Dedifferentiated amniotic fluid mesenchymal stem cell (primary cell): ENCODE measurements around the gene BCL6.
A peak's percentile ranks its signal among the peaks of the same experiment; 100 is the strongest.

Source experiments
- DNase-seq: peaks from one replicate; pipeline ENCODE4 v3.0.0-alpha.2; 2016; ENCODE audit errors: extremely low spot score

The BCL6 gene

GRCh38 chr3:187762792-187763191 lies 17.5 kb upstream of the BCL6 start:
- DNase-seq, result no peak

DNA sequence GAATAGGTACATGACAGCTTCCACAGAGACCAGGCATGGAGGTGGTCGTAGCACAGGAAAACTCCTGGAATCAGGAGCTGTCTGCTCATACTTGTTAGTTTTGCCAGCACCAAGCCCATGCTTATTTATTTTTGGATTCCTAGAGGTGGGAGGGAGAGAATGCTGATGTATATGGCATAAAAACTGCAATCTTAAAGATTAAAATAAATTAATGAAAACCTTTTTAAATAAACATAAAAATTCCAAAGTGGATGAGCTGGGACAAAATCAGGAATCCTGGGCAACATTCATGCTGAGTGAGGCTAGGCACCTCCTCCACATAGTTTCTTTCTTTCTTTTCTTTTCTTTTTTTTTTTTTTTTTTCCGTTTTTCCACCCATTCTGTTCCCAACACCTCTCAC lies 14.3 kb upstream of the BCL6 start:
- no peak for DNase-seq

GRCh38 chr3:187758318-187758955 lies 13.2 kb upstream of the BCL6 start:
- DNase-seq, result no peak

DNA sequence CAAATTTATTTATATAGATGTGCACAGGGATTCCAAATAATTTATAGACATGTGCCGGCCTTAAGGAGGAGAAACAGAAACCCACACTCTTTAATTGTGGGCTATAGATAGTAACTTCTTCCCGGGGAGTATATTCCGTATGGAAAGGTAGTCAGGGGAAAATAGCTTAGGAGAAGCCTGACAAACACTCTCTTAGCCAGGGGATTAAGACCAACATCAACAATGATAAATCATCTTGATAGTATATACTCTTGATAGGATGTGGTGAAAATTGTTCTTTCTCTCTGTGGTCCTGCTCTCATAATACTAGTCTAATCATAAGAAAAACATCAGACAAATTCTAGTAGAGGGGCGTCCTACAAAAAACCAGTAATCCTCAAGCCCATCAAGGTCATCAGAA lies 8.2 kb upstream of the BCL6 start:
- DNase-seq, result no peak

- no peak for DNase-seq
Measured at GRCh38 chr3:187750513-187751123, 5.3 kb upstream of the BCL6 start.

- no peak for DNase-seq
Measured at GRCh38 chr3:187750006-187750512, 4.8 kb upstream of the BCL6 start.

DNA sequence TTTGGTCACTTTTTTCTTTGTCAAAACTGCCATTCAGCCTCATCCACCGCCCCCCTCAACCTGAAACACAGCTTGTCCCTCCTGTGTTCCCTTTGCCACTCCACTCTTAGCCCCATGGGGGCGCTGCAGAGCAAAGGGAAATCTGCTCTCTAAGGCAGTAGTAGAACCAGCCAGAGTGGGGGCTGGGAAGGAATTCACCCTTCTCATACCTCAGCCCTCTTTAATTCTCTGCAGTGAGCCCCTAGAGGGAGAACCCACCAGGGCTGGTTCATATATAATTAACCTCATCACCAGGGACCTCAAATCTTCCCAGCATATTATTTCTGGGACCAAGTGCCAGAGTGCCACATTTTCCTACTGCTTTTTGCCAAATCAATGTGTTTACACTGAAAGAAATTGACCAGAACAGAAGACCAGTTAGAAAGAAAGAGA lies 2.8 kb upstream of the BCL6 start:
- peak; percentile 84 for DNase-seq

GRCh38 chr3:187747506-187747905 lies 2.2 kb upstream of the BCL6 start:
- no peak for DNase-seq

- no peak for DNase-seq
Measured at GRCh38 chr3:187746442-187747281, 1.4 kb upstream of the BCL6 start.

DNA sequence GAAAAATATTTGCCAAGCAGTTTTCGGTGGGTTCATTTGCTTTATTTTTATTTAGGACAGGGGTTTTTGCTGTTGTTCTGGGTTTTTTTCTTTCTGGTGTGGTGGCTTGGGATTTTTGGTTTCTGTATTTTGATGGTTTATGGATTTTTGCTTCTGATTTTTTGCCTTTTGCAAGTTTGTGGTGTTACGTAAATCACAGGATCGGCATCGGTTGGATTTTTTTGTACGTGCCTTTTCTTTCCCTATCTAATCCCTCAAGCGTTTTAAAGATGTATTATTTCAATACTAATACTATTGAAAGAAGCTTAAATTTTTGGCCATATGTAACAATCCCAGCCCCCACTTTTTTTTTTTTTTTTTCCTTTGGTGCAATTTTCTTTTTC lies 782 bp upstream of the BCL6 start:
- DNase-seq, result no peak

GRCh38 chr3:187744169-187745151 lies 808 bp downstream of the BCL6 start:
- DNase-seq, result no peak

GRCh38 chr3:187743195-187744141 lies 1.8 kb downstream of the BCL6 start:
- DNase-seq, result no peak

GRCh38 chr3:187742351-187743171 lies 2.7 kb downstream of the BCL6 start:
- DNase-seq, result no peak

DNA sequence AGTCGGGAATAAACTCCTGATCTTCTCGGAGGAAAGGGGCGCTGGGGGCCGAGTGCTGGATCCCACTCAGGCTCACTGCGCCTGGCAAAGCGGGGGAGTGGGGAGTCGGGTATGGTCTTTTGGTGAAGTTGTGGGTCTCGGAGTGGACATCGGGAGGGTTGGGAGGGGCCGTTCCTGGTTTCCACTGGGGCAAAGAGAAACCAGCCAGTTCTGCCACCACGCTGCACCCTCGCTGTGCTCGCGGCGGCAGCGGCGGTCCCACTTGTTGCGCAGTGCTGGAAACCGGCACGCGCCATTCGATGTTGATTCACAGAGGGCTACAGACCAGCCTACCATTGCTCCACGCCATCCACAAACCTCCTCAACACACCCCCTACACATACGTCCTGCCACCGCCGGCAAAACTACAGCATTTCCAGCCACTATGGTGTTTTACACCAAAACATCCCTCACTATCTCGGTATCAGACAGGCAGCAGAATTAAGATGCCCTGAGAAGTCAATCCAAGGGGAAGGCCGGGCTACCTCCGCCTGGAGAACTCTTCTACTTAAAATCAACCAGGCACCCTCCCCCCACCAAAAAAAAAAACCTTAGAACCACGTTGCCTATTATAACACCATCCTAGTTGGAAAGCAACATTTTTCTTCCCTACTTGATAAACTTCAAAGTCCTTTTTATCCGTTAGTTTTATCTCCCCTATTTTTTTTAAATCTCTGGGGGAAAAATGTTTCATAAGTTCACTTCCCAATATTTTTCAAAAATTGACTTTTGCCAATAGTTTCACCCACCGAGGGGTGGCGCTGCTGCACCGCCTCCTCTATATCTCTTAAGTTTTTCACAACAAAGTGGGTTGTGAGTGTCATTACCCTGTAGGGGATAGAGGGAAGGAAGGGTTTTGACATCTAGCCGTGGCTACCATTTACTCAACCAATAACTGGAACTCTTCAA lies 3.6 kb downstream of the BCL6 start:
- DNase-seq, result peak; percentile 82

- DNase-seq, result peak; percentile 44
Measured at GRCh38 chr3:187740421-187741399, 4.6 kb downstream of the BCL6 start.

GRCh38 chr3:187739561-187740332 lies 5.5 kb downstream of the BCL6 start:
- DNase-seq, result peak; percentile 83
